GM19395 (cell line): Measurements from ENCODE around the gene HSPBP1.
"Not testable (repeated sequence)": the region's sequence is repeated elsewhere in the genome, so short reads cannot be mapped to it uniquely, and the experiment has no call there.

Source experiments
- ATAC-seq: cut with Tn5 transposase; IDR thresholded peaks from one replicate; pipeline ENCODE4 v1.9.1; 2021; ENCODE audit warnings: mild to moderate bottlenecking, moderate library complexity; ENCODE audit not compliant: unreplicated experiment

HSPBP1 gene, protein sequence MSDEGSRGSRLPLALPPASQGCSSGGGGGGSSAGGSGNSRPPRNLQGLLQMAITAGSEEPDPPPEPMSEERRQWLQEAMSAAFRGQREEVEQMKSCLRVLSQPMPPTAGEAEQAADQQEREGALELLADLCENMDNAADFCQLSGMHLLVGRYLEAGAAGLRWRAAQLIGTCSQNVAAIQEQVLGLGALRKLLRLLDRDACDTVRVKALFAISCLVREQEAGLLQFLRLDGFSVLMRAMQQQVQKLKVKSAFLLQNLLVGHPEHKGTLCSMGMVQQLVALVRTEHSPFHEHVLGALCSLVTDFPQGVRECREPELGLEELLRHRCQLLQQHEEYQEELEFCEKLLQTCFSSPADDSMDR

DNA sequence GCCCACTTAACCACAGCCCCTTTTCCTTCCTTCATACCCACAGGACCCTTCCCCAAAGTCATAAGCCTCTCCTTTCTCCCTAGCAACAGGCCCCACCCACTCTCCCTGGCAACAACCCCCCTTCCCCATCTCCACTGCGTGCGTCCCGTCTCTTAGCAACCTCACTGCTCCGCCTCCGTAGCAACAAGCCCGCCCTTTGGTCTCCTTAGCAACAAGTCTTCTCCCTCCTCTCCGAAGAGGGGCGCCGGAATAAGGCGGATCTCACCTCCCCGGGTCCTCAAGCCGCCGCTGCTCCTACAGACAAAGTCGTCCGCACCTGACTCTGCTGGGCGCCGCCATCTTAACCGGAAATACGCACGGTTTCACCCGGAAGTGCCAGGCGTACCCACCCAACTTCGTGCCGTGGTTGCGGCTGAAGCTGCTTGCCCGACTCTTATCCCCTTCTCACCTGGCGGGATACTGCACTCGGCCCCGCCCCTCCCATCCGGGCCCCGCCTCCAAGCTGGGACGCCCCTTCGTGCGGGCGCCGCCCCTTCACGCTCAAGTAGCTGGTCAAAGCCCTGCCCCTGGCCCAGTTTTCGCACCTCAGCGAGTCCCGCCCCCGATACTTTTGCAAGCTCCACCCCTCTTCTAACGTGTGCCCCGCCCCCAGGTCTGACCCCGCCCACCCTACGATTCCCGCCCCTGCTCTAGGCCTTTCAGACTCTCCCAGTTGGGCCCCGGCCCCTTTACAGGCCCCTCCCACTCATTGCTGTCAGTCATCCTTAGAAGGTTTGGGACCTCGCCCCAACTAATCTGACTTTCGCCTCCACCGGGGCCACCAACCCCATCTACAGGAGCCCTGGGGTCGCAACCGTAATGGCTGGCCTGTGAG is at the start of gene HSPBP1:
HSPBP1 (minus strand) TSS at position 341 of the 874 bp plus-strand sequence. CDS start 502 bp downstream, outside the sequence.
- ATAC-seq = peak; percentile 68

DNA sequence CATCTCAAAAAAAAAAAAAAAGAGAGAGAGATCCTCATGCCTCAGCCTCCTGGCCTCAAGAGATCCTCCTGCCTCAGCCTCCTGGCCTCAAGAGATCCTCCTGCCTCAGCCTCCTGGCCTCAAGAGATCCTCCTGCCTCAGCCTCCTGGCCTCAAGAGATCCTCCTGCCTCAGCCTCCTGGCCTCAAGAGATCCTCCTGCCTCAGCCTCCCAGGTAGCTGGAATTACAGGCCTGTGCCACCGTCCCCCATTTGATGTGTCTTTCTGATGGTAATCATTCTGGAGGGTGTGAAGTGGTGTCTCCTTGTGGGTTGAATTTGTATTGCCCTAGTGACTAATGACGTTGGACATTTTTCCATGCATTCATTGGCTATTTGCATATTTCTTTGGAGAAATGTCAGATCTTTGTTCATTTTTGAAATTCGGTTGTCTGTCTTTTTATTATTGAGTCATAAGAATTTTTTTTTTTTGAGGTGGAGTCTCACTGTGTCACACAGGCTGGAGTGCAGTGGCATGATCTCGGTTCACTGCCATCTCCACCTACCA is 48.9 kb upstream of the HSPBP1 start:
- ATAC-seq = not testable (repeated sequence)

DNA sequence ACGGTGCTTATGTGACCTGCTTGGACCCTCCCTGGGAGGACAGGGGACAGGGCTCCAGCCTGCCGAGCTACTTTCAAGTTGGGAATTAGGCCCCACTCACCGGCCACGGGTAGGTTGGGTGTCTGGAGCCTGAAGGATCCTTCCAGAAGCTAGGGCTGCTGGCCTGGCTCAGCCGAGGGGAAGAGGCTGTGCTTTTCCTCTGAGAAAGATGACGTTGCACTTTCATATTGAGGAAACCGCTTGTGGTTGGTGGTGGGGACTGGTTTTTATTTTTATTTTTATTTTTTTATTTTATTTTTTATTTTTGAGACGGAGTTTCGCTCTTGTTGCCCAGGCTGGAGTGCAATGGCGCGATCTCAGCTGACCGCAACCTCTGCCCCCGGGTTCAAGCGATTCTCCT is 45.3 kb upstream of the HSPBP1 start, which contains the start of gene TMEM150B:
TMEM150B (minus strand) TSS at position 170 of the 400 bp plus-strand sequence. CDS start 4,305 bp downstream, outside the sequence.
- no peak for ATAC-seq

DNA sequence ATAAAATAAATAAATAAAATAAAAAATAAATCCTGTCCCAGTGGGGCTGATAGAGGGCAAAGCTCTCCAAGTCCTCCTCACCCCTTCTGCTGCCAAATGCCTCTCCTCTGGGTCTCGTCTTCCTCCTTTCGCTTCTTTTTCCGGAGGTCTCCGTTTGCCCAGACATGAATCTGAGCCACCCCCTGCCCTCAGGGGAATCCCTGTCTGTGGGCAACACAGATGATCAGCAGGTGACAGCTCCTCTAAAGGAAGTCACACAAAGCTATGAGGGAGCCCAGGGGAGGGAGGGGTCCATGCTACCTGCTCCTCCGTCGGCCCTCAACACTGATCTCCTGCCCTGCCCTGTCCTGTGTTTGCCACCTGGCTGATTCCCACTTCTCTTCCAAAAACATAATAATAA is 44.8 kb upstream of the HSPBP1 start:
- no peak for ATAC-seq

DNA sequence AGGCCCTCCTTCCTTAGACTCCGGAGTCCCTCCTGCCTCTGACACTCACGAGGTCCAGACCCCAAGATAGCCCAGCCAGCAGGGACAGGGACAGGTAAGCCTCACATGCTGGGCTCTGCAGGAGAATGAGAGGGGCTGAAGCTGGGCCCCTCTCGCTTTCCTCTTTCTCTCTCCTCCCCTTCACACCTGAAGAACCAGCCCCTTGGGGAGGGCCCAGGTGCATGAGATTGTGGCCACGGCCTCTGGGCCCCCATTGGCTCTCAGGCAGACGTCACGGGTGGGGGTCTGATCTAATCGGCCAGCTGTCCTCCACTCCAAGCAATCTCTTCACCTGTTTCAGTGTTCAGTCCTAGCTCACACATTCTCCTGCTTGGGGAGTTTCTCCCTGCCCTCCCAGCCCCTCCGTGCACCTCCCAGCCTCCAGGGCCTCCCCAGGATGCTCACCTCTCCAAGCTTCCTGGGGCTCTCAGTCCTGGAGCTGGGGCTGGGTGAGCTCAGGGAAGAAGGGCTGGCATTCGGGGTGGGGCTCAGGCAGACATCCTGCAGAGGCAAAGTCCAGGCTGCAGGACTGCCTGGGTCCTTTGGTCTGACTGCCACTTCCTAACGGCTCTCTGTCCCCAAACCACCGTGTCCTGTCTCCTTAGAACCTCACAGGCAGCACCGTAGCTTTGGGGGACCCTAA is 42.4 kb upstream of the HSPBP1 start:
- ATAC-seq = no peak

DNA sequence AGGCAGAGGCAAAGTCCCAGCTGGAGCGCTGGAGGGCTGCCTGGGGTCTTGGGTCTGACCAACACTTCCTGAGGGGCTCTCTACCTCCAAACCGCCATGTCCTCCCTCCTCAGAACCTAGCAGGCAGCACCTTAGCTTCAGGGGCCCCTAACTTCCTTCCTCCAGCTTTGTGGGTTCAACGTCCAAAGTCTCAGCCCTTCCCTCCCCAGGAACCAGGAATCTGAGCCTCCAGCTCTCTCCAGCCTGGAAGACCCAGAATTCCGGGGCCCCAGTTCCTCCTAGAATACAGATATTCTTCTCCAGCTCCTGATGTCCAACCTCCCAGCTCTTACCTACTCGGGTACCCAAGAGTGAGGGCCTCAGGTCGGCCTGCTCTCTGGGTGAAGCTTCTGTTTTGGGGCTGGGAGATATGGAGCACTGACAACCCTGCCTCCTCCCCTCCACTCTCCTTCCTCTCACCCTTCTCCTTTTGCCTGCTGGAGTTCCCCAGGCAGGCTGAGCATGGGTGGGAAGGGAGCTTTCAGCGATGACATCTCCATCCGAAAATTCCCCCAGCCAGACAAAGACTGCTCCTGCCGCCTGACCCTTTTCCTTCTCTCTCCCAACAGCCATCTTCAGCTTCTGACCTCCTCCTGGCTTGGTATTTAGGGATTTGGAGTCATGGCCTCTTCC is 41.7 kb upstream of the HSPBP1 start:
- no peak for ATAC-seq

DNA sequence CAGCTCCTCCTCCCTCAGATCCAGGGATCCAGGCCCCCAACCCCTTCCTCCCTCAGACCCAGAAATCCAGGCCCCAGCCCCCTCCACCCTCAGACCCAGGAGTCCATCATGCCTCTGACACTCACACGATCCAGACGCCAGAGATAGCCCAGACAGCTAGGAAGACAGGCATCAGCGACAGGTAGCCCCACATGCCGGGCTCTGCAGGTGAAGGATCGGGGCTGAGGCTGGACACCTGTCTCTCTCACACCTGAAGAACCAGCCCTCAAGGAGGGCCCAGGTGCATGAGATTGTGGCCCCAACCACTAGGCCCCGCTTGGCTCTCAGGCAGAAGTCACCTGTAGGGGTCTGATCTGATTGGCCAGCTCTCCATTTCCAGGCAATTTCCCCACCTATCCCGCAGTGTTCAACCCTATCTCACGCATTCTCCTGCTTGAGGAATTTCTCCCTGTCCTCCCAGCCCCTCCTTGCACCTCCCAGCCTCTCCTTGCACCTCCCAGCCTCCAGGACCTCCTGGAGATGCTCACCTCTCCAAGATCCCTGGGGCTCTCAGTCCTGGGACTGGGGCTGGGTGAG is 41.0 kb upstream of the HSPBP1 start:
- no peak for ATAC-seq

DNA sequence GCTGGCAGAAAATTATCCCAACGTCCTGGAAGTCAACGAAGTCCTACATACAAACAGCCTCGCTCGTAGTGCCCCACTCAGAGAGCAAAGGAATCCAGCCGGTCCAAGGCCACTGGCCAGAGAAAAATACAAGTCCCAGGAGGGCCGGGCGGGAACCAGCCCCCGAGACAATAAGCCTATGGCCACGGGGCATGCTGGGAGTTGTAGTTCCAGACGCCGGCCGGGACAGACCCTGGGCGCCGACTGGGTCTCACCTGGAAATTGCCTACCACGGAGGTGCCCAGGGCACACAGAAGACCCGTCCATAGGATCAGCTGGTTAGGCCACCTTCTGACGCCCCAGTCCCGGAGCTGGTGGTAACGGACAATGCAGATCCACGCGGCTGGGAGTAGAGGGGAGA is 39.9 kb upstream of the HSPBP1 start:
- no peak for ATAC-seq

DNA sequence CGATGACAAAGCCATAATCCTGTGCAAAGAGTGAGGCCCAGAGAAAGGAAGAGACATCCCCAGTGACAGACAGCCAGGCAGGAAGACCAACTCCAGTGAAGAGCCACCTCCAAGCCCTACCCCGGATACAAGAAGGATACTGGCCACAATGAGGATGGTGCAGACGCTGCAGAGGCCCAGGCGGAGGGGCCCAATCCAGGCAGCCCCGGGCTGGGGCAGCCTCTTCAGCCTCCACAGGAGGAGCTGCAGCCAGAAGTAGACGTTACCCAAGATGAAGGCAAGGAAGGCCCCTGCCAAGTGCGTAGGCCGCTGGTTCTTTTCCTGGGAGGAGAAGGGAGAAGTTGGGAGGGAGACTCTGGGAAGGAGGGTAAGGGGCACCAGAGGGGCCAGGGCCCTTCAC is 36.7 kb upstream of the HSPBP1 start:
- no peak for ATAC-seq

DNA sequence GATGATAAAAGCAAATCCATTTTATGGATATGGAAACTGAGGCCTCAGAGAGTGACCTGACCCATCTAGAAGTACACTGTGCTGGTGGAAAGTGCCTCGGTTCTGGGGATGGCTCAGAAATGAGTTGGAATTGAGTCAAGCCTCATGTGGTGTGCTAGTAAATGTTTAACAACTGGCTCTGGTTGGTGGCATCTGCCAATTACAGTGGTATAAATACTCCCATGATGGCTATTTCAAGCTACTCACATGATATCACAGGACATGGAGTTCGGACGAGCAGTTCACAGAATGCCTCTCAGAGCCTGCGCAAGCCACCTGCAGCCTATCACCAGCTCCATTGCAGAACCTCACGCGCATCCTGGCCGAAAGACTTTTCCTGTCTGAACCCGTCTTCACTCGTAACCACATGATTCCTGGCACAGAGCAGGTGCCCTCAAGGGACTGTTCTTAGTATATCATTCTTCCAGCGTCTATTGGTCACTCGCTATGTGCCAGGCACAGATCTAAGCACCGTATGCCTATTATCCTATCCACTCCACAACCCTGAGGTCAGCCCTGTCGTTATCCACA is 36.1 kb upstream of the HSPBP1 start:
- no peak for ATAC-seq

DNA sequence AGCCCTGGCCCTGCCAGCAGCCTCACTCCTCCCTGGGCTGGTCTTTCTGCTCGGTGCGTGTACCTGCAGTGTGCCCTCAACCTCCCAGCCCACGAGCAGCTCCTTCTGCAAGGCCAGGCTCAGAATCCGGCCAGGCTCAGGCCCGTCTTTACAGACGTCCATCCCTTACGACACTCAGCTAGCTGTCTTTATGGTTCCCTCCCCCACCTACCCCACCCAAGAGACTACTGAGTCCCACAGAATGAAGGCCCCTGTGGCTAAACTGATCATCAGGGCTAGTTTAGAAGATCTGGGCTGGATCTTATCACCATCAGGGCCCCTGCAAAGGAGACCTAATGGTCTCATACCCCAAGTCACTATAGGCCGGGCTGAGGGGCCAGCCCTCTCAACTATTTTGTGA is 34.5 kb upstream of the HSPBP1 start:
- no peak for ATAC-seq

DNA sequence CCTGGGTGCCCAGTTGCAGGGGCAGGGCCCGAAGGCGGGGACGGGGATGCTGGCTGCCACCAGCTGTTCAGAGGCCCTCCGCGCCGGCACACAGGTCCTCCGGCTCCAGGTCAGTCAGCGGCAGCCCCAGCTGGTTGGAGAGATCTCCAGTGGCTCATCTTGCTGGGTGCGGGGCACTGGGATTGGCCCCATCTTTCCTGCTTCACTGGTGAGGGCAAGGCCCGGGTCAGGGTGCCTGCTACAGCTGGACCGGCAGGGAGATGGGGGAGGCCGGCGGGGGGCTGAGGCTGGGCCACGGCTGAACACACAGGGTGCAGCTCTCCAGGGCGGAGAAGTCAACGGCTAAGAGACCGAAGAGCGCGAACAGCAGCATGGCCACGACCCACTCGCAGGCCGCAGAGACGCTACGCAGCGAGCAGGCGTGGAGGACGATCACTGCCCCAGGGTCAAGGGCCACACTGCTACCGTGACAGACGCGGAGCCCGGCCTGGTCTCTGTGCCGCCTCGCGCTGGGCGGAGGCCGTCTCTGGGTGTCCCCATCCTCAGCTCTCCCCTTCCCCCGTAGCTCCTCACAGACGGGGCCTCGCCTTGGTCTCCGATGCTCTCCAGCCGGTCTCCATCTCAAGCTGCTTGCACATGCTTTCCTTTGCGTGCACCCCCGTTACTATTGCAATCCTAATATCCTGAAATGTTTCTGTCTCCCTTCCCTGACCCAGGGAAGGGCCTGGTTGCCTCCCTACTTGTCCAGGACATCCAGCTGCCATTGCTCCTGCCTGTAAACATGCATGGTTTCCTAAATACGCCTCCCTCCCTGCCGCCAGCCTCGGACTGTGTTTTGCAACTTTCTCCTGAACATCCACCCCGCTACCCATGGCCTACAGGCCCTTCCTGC is 33.0 kb upstream of the HSPBP1 start:
- no peak for ATAC-seq

DNA sequence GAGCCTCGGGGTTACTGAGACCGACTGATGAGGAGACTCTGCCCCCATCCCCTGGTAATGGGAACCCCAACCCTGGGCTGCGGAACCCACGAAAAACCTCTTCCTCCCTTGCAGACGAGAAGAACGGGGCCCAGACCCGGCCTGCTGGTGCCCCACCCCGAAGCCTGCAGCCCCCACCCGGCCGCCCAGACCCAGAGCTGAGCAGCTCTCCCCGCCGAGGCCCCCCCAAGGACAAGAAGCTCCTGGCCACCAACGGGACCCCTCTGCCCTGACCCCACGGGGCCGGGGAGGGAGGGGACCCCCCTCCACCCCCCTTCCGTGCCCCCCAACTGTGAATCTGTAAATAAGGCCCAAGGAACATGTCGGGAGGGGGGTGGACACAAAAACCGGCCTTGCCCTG is 31.9 kb upstream of the HSPBP1 start:
- no peak for ATAC-seq

DNA sequence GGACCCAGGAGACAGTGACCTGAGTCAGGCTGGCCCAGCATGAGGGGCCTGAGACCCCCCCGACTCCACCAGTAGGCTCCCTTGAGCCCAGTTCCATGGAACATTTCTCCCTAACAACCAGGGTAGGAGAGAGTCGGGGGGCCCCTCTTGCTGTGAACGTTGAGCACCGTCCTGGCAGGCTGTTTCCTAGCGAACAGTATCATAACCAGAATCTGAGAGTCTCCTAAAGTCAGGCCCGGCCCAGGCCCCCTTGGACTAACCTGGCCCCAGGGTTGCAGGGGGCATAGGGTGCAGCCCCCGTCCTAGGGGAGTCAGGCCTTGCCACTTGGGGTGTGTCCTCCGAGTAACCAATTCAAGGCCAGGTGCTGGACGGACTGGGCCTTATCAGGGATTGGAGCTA is 31.5 kb upstream of the HSPBP1 start:
- ATAC-seq = no peak

DNA sequence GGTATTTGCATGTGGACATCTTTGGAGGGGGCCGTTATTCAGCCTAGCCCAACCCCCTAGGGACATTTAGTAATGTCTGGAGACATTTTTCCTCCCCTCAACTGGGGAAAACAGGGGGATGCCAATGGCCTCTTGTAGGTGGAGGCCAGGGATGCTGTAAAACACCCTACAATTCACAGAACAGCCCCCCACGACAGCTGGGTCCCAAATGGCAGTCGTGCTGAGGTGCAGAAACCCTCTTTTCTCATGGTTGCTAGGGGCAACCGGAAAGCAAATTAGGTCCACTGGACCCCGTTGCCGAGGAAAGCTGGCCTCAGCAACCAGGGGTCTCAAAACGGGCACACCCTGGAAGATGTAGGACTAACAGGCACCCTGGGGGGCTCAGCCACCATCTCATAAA is 30.6 kb upstream of the HSPBP1 start:
- ATAC-seq = no peak

DNA sequence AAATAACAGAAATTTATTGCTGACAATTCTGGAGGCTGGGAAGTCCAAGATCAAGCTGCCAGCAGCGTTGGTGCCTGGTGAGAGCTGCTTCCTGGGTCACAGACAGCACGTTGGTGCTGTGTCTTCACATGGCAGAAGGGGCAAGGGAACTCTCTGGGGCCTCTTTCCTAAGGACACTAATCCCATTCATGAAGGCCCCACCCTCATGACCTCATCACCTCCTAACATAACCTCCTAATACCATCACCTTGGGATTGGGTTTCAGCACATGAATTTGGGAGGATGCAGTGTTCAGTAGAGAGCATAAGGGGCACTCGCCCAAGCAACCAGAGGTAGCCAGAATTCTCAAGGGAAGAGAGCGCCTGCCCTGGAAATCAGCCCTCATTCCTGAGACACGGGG is 29.5 kb upstream of the HSPBP1 start:
- no peak for ATAC-seq

DNA sequence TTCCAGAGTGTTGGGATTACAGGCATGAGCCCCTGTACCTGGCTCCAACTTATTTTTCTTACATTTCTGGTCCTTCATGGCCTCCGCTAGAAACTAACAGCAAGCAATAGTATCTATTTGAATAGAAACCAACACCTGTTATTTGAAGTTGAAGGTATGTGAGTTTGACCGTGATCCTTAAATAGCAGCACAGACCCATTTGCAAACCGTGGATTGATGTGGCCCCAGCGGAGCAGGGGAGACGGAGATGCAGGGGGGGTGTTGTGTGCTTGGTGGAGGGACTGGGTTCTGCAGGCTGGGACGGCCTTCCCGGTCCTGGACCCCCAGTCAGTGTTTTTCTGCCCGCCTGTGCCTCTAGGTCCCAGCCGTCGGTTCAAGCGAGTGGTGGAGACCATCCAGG is 28.4 kb upstream of the HSPBP1 start:
- no peak for ATAC-seq

DNA sequence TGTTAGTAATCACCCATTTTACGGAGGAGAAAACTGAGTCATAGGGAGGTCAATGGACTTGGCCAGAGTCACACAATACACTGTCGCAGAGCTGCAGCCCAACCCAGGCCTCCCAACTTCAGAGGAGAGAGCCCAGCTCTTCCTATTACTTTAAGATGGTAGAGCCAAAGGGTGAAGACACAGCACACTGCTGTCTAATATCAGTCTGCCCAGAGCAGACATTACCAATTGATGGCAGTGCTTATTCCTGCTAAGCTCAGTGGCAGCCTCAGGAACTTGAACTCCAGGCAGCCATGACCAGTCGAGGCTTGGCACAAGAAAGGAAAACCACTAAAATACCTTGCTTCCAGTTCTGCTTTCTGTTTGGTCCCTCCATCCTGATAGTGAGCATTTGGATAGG is 26.8 kb upstream of the HSPBP1 start:
- ATAC-seq = no peak

DNA sequence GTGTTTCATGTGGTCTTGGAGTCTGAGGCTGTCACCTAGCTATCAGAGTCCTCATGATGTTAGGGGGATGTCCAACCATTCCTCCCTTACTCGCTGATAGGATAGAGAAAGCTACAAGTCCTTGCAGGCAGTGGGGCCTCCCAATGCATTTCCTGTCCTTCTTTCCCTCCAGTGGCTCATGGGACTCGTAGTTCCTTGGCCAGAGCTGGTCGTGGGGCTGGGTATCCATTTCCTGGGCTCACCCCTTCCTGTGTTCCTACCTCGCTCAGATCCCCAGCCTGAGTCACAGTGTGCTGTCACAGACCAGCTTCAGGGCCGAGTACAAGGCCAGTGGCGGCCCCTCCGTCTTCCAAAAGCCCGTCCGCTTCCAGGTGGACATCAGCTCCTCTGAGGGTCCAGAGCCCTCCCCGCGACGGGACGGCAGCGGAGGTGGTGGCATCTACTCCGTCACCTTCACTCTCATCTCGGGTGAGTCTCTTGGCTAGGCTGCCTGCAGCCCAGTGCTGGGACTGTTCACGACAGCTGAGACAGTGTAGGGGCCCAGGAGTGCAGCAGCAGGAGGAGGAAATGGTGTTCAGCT is 26.2 kb upstream of the HSPBP1 start:
- ATAC-seq = no peak
